ENCODE measurements around the gene KIF7. TPM values are rescaled to one million over a fixed set of nuclear protein-coding genes. Genes with fewer than 3 reads are reported as not detected.
A peak's percentile ranks its signal among the peaks of the same experiment; 100 is the strongest.

The KIF7 gene
- total and polyA plus RNA-seq, 2 donors from 2014 or later = 1.4 to 4.2 TPM

DNA sequence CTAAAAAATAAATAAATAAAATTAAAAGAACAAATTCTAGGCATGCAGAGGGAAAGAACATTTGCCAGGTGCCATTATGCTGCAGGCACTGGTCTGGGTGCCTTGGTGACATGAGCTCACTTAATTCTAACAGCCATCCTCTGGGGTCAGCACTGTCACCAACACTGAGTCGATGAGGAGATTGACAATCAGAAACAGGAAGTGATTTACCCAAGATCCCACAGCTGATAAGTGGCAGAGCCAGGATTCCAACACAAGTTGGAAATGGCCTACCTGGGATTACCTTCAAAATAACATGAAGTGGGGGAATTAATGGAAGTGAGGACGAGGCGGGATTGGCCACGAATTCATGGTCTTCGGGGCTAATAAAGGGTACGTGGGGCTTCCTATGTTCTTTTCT lies 20.3 kb upstream of the KIF7 start:
- Histone ChIP-seq H3K9me3 (ENCODE audit: control insufficient read depth in 2 of 3, insufficient read depth in 1 of 3, low read length in 3 of 3) (no peaks in the 10 kb centered on the region), H3K9ac (ENCODE audit: low read length in 3 of 3) (no peak overlapping the region), H3K36me3 (ENCODE audit: control insufficient read depth in 2 of 3, insufficient read depth in 3 of 3, low read length in 3 of 3) (no peaks in the 10 kb centered on the region), H3K4me3 (ENCODE audit: low read length in 3 of 3) (no peak overlapping the region), H3K27me3 (ENCODE audit: control insufficient read depth, insufficient read depth, low read length) (no peaks in the 10 kb centered on the region), H3K27ac (ENCODE audit: low read depth in 2 of 2, low read length in 2 of 2) (no peak overlapping the region), H3K4me1 (ENCODE audit: control insufficient read depth in 2 of 3, insufficient read depth in 2 of 3, low read depth in 1 of 3, low read length in 3 of 3) (peaks cover 0 to 12% (median 3%) of the 10 kb centered on the region in 3 donors)
- intact Hi-C loops (cut with DNase I) = no loop called here
- TF ChIP-seq, protein P1, sequence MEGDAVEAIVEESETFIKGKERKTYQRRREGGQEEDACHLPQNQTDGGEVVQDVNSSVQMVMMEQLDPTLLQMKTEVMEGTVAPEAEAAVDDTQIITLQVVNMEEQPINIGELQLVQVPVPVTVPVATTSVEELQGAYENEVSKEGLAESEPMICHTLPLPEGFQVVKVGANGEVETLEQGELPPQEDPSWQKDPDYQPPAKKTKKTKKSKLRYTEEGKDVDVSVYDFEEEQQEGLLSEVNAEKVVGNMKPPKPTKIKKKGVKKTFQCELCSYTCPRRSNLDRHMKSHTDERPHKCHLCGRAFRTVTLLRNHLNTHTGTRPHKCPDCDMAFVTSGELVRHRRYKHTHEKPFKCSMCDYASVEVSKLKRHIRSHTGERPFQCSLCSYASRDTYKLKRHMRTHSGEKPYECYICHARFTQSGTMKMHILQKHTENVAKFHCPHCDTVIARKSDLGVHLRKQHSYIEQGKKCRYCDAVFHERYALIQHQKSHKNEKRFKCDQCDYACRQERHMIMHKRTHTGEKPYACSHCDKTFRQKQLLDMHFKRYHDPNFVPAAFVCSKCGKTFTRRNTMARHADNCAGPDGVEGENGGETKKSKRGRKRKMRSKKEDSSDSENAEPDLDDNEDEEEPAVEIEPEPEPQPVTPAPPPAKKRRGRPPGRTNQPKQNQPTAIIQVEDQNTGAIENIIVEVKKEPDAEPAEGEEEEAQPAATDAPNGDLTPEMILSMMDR (IDR thresholded peaks at IDR 0.05; ENCODE audit: borderline replicate concordance, extremely low read depth, insufficient read depth) = no peak
- FAIRE-seq = no peak
- DNase-seq = no peak

DNA sequence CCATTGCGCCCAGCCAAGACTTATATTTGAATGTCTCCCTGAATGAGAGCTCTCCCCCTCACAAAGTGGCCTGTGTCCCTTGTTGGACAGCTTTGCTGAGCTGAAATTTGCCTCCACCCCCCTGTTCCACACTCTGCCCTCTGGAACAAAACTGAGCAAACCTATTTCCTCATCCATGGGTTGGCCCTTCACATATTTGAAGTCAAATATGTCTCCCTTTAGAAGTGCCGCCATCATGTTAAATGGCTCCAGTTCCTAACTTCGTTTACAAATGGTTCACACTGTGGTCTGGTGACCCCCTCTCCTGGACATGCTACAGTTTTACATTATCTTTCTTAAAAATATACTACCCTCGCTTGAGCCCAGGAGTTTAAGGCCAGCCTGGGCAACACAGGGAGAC lies 19.3 kb upstream of the KIF7 start:
- no peaks in the 10 kb centered on the region for H3K36me3 ChIP-seq (ENCODE audit: control insufficient read depth in 2 of 3, insufficient read depth in 3 of 3, low read length in 3 of 3)
- H3K9ac ChIP-seq (ENCODE audit: low read length in 3 of 3) = no peak overlapping the region
- TF ChIP-seq, protein P1 (IDR thresholded peaks at IDR 0.05; ENCODE audit: borderline replicate concordance, extremely low read depth, insufficient read depth) = no peak
- H3K27me3 ChIP-seq (ENCODE audit: control insufficient read depth, insufficient read depth, low read length) = no peaks in the 10 kb centered on the region
- peaks cover 0 to 5% (median 0%) of the 10 kb centered on the region in 3 donors for H3K4me1 ChIP-seq (ENCODE audit: control insufficient read depth in 2 of 3, insufficient read depth in 2 of 3, low read depth in 1 of 3, low read length in 3 of 3)
- H3K27ac ChIP-seq (ENCODE audit: low read depth in 2 of 2, low read length in 2 of 2) = no peak overlapping the region
- H3K9me3 ChIP-seq (ENCODE audit: control insufficient read depth in 2 of 3, insufficient read depth in 1 of 3, low read length in 3 of 3) = no peaks in the 10 kb centered on the region
- no peak for FAIRE-seq
- intact Hi-C loops (cut with DNase I) = no loop called here
- H3K4me3 ChIP-seq (ENCODE audit: low read length in 3 of 3) = no peak overlapping the region
- DNase-seq = no peak

DNA sequence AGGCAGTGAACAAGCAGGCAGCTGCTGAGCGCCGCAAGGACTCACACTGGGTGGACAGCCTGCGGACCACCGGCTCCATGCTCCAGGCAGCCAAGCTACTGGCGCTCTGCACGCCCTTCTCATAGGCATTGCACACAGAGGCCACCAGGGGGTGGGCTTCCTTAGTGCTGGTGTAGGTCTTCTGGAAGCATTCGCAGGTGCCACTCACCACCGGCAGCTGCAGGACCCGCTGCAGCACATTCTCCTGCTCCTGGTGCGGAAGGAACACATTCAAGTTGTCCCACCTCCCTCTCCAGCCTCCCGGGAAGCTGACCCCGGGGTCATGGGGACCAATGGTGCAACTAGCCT lies 17.9 kb upstream of the KIF7 start:
- H3K36me3 ChIP-seq (ENCODE audit: control insufficient read depth in 2 of 3, insufficient read depth in 3 of 3, low read length in 3 of 3) = no peaks in the 10 kb centered on the region
- H3K4me1 ChIP-seq (ENCODE audit: control insufficient read depth in 2 of 3, insufficient read depth in 2 of 3, low read depth in 1 of 3, low read length in 3 of 3) = no peaks in the 10 kb centered on the region
- H3K27me3 ChIP-seq (ENCODE audit: control insufficient read depth, insufficient read depth, low read length) = no peaks in the 10 kb centered on the region
- H3K27ac ChIP-seq (ENCODE audit: low read depth in 2 of 2, low read length in 2 of 2) = no peak overlapping the region
- no peak overlapping the region for H3K9ac ChIP-seq (ENCODE audit: low read length in 3 of 3)
- DNase-seq (peak in 4 of 5 donors; percentile 53 to 73 (median 66)), FAIRE-seq (no peak)
- H3K9me3 ChIP-seq (ENCODE audit: control insufficient read depth in 2 of 3, insufficient read depth in 1 of 3, low read length in 3 of 3) = no peaks in the 10 kb centered on the region
- TF ChIP-seq, protein P1 (IDR thresholded peaks at IDR 0.05; ENCODE audit: borderline replicate concordance, extremely low read depth, insufficient read depth) = no peak
- H3K4me3 ChIP-seq (ENCODE audit: low read length in 3 of 3) = no peak overlapping the region
- intact Hi-C loops (cut with DNase I) = no loop called here

All from kidney (tissue), 14 donors.